HPDE6-E6E7 (cell line): Measurements from ENCODE around the gene C21orf58.

Experiments
- DNase-seq: peaks from one replicate; pipeline ENCODE4 v3.0.0; 2011; ENCODE audit warnings: missing footprints; ENCODE audit errors: extremely low spot score

The C21orf58 gene

DNA sequence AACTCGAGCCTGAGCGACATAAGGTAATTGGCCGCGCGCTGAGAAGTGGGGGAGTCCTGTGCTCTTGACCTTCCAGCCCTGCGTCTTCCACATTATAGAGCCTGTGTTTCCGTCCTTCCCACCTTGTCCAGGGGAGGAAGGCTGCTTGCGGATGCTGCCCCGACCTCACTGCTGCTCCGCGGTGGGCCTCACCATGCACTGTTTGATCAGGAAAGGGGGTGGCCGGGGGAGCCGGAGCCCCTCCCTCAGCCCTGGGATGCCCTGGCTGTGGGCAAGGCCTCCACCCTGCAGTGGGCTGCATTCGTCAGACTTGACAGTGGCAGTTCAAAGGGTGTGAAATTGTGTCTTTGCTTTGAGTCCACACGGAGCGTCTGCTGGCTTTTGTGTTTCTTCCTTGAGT lies 30.4 kb upstream of the C21orf58 start:
- no peak for DNase-seq

DNA sequence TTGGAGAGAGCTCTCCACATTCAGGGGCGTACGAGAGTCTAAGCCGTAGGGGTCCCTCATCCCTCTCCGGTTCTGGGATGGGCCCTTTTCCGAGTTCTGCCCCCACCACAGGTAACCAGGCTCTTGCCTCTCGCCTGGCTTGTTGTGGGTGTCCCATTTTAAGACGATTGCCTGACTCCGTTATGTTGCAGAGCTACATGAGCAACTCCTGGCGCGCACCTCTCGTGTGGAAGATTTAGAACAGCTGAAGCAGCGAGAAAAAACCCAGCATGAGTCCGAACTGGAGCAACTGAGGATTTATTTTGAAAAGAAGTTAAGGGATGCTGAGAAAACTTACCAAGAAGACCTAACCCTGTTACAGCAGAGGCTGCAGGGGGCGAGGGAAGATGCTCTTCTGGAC lies 29.2 kb upstream of the C21orf58 start:
- DNase-seq: no peak

DNA sequence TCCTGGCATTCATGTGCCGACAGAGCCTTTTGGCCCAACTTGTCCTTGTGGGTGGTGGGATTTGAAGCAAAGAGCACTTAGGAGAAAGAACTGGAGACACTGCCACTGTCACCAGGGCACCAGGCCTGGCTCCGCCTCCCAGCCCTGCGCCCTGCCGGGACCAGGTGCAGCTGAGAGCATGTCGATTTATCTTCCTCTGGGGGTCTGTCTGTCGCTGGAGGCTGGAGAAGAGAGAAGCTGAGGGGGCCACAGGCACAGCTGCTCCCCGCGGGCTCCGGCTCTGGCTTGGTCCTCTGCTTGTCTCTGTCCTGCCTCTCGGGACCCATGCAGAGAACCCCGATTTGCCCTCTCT lies 28.5 kb upstream of the C21orf58 start:
- DNase-seq: no peak

DNA sequence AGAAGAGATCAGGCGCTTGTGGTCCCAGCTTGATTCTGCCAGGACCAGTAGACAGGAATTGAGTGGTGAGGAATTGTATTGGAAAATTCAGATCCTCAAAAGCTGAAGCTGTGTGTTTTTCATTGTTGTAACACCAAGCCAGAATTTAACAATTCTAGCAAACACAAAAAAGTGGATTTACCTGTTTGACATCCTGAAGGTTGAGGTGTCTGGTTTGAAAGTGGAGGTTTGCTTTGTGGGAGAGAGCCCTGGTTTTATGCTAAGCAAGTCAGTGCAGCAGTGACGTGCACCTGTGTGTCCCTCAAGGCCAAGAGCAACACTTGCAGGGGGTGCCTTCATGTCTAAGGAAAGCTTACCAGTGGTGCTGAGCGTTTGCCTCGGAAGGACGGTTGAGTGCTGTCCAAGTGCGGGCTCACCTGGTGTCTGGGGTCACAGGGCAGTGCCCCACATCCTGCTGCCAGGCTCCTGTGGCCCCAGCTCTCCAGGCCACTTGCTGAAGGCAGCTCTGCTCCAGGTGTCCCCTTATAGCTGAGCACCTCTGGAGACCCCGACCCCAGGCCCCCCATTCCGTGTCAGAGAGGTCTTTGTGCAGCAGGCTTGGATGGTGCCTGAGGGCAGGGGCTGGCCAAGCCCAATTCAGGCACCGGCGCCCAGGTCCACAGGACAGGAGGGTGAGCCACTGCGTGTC lies 27.9 kb upstream of the C21orf58 start:
- no peak for DNase-seq

DNA sequence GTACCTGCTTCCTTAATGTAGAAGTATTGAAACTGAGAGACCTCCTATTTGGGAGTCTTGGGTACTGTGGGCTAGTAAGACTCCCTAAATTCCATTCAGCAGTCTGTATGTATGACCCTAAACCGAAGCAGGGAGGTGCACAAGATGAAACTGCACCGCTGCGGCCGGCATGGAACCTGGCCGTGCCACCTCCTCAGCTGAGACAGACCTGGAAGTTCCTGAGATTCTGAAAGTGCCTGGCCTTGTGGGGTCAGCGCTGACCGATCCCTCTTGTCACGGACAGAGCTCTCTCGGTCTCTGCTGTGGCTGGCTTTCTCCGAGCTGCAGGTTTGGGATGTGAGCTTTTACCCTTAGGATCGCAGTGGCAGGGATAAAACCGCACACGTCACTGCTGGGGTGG lies 27.3 kb upstream of the C21orf58 start:
- DNase-seq: no peak

DNA sequence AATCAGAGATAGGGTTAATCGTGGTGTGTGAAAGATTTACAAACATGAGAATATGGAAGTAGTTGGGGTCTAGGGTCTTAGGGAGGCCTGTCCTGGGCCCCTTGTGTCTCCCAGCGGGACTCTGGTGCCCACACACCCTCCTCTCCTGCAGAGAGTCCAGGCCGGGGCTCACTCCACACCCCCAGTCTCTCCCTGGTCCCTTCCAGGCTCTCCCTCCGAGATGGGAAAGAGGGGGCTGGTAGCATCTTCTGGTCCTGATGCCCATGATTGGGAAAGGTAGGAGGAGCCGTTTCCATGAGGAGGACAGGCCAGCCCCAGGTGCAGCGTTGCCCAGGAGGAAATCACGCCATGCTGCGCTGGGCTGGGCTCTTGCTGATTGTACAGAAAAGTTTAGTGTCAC lies 26.9 kb upstream of the C21orf58 start:
- DNase-seq: no peak

DNA sequence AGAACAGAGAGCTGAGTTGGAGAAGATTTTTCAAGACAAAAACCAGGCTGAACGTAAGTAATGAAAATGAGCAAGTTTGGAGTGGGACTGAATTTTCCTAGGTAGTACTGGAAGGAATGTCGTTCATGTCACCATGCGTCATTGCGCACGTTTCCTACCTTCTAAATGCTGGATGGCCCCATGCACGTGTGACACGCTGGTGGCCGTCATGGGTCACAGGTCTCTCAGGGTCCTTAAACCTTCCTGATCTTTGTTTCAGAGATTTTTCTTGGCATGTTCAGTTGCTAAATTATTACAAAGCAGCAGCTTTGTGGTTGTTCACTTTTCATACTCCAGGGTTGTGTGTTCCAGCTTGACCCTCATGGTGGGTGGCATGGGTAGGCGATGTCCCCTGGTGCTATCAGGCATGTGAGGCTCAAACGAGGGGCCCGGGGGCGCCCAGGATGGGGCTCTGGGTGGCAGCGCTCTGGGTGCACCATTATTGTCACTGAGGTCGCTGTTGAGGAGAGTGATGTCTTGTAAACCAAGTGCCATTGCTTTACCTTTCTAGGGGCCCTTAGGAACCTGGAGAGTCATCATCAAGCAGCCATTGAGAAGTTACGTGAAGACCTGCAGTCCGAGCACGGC lies 25.6 kb upstream of the C21orf58 start:
- no peak for DNase-seq

DNA sequence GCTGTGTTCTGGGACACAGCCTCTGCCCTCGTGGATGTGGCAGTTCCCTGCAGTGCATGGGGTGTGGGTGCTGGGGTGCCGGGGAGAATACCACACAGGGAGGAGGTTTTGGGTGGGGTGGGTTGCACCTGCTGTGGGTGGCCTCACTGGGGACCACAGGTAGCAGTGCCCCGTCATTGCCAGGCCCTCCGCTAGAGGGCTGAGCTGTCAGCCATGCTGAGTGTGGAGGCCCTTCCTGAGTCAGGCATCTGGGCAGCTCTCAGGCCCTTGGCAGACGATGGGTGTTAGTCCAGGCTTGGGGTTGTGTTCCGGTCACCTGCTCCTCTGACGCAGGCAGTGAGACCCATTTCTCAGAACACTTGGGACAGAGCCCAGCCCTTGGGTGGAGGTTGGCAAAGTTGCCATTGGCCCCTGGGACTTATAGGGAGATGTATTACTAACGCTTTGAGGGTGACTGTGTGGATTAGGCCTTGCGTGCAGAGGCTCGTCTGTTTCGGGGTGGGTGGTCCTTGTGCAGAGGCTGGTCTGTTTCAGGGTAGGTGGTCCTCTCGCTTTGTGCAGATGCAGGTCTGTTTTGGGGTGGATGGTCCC lies 24.2 kb upstream of the C21orf58 start:
- DNase-seq: no peak

DNA sequence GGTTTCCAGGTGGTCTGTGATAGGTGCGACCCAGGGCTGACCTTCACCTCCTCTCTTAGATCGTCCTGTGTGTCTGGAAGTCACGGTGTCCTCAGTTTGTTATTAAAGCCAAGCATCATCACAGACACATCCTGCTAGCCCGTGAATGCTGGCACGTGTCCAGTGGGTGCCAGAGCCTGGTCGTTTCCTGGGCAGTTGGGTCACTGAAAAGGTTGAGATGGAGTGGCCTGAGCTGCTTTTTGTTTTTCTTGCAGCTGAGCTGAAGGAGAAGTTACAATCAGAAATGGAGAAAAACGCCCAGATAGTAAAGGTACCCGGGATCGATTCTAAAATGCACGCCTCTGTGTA lies 23.5 kb upstream of the C21orf58 start:
- no peak for DNase-seq

DNA sequence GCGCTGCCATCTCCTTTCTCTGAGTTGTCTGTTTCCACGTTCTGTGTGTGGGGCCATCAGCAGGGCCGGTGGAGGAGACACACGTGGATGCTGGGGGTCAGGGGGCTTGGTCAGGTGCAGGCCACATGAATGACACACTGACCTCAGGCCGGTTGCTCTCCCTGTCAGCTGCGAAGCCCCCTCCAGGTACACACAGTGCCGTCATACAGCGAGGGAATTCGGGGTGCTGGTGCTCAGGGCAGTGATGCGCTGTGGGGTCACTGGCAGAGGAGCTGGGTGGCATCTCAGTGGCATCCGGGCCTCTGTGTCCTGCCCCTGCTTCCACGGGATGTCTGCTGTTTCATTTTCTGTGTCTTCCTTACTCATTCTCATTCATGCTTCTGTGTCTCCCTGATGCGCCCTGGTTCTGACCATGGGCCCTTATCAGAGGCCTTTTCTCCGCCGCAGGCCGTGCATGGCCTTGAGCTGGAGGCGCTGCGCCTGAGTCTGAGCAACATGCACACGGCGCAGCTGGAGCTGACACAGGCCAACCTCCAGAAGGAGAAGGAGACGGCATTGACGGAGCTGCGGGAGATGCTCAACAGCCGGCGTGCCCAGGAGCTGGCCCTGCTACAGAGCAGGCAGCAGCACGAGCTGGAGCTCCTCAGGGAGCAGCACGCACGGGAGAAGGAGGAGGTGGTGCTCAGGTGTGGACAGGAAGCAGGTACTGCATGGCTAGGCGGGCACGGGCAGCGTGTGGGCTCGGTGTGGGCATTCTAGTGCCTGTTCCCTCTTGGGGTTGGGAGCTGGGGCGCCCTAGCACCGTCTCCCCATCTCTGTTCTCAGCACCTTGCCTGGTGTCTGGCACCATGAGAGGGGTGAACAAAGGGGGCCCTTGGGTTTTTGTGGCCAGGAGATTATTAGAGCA lies 22.9 kb upstream of the C21orf58 start:
- no peak for DNase-seq

DNA sequence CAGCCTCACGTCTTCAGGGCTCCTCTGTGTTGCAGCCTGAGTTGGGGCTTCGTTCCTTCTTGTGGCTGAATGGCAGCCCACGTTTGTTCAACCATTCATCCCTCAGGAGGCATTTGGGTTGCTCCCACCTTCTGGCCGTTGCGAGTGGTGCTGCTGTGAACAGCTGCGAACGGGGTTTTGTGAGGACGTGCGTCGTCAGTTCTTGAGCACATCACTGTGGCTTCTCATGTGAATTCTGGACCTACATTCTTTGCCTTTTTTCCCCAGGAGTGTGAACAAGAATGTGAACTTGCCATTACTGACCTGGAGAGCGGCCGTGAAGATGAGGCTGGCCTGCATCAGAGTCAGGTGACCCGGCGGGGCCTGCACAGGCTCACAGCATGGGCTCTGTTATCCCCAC lies 22.2 kb upstream of the C21orf58 start:
- DNase-seq: no peak

DNA sequence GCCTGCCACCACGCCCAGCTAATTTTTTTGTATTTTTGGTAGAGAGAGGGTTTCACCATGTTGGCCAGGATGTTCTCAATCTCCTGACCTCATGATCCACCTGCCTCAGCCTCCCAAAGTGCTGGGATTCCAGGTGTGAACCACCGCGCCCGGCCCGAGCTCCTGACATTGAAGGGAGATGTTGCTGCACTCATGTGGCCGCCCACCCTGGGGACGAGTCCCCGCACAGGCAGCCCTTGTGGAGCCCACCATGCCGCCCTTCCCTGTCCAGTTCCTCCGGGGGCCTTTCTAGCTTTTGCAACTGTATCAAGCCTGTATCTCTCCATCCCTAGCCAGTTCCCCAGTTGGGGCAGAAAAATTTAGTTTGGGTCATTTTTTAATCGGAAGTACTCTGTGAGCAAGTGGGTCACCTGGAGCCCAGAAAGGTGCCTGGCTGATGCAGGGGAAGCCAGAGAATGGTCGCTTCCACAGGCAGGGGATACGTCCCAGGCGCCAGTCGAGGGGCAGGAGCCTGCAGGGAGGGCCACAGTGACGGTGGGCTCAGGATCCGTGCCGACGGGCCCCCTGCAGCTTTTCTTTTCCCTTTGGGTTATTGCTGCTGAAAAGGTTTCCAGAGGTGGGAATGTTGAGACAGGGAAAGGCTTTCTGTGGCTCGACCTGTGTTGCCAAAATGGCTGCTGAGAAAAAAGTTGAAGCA lies 20.7 kb upstream of the C21orf58 start:
- DNase-seq: no peak

DNA sequence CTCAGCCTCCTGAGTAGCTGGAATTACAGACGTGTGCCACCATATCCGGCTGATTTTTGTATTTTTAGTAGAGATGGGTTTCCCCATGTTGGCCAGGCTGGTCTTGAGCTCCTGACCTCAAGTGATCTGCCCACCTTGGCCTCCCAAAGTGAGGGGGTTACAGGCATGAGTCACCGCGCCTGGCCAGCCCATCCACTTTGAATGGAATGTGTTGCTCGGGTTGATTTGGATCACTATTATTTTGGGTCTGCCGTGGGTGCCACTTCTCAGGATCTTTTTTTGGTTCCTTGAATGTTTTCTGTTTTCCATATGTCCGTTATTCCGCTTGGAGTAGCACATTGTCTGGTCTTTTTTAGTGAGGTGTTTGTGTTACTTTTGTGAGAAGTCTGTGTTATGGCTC lies 17.3 kb upstream of the C21orf58 start:
- DNase-seq: no peak

DNA sequence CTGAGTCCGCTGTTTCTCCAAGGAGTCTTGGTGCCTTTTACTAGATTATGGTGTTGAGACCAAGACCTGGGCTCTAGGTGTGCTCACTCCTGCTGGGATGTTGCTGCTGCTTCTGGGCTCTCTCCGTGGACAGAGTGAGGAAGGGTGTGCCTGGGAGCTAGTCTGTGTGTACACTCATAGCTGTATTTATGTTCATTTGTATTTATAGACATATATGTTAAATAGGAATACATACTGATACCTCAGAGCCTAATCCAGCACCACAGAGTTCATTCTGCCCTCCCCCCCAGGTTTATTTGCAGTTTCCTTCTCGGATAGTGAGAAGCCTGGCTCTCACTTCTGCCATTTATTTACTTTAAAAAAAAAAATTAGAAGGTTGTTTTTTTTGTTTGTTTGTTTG lies 12.9 kb upstream of the C21orf58 start:
- no peak for DNase-seq

DNA sequence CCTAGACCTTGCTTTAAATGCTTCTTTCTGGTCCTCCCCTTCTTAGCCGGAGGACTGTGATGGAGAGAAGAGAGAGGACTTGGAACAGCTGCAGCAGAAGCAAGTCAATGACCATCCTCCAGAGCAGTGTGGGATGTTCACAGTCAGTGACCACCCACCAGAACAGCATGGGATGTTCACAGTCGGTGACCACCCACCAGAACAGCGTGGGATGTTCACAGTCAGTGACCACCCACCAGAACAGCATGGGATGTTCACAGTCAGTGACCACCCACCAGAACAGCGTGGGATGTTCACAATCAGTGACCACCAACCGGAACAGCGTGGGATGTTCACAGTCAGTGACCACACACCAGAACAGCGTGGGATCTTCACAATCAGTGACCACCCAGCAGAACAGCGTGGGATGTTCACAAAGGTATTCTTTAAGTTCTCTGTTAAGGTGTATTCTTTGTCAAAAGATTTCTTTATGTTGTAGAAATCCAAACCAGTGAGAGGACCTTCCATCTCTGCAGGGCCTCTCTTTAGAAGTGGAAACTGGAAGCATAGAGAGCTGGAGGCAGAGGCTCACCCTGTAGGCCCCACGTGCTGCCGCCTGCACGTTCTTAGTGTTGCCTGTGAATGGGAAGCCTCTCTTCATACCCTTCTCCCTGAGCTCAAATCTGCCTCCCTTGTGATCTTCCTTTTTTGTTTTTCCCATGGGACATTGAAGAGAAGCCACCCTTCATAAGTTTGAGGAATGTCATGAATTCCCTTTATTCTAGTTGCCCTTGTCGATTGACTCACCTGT lies 10.9 kb upstream of the C21orf58 start:
- DNase-seq: no peak

DNA sequence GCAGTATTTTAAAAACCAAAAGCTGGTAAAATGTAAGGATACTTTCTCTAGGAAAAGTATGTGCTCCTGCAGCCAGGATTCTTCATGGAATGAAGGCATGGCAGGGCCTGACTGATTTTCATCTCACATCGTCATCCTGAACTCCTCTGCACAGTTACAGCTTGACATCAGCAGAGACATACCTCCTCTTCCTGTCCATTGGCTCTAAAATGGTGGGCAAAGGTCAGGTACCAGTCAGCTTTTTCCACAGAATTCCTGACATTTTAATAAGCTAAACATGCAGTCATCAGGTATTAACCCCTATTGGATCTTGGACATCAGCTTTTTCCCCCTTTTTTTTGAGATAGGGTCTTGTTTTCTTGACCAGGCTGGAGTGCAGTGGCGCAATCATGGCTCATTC lies 6.1 kb upstream of the C21orf58 start:
- DNase-seq: no peak

DNA sequence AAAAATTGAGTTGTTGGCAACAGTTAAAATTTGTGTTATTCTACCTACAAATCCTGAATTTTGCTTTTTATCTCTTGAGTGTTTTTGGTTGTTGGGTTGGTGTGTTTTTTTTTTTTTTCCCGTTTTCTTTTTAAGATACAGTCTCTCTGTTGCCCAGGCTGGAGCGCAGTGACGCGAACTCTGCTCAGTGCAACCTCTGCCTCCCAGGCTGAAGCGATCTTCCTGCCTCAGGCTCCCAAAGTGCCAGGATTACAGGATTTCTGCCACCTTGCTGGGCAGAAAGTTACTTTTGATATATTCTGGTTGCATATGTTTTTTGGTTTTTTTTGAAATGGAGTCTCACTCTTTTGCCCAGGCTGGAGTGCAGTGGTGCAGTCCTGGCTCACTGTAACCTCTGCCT lies 4.5 kb upstream of the C21orf58 start:
- DNase-seq: no peak

DNA sequence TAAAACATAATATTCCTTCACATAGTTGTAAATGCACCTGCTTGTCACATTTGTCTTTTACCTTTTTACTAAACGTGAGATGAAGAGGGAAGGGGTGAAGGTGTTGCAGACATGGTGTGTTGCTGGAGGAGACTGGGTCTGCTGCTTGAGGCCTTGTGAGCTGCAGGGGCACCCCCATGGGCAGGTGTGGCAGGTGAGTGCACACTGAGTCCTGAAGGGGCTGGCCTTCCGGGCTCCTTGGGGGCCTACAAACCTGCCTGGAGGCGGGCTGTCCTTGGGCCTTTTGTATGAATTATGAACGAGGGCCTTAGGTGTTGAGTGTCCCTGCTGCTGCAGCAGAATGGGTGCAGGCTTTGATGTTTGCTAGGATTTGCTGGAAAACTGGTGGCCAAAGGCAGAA lies 4.0 kb upstream of the C21orf58 start:
- DNase-seq: no peak

DNA sequence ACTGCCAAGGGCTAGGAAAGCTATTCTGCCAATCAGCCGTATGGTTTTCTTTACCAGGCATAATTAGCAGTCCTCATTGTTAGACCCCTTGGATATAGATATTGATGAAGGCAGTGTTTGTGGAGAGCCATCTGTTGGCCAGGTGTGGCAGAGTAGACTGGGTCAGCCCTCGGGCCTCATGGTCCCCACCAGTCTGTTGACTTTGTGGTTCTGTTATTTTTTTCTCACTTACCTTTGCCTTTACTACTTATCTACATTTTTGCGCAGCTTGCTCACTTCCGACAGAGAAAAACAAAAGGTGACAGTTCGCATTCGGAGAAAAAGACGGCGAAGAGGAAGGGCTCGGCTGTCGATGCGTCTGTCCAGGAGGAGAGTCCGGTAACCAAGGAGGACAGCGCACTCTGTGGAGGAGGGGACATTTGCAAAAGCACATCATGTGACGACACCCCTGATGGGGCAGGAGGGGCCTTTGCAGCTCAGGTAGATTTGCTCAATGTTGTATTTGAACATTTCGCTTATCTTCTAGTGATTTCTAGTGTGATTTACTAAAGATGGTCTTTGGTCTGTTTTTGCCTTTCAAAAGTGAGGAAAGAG lies 2.5 kb upstream of the C21orf58 start:
- DNase-seq: no peak

DNA sequence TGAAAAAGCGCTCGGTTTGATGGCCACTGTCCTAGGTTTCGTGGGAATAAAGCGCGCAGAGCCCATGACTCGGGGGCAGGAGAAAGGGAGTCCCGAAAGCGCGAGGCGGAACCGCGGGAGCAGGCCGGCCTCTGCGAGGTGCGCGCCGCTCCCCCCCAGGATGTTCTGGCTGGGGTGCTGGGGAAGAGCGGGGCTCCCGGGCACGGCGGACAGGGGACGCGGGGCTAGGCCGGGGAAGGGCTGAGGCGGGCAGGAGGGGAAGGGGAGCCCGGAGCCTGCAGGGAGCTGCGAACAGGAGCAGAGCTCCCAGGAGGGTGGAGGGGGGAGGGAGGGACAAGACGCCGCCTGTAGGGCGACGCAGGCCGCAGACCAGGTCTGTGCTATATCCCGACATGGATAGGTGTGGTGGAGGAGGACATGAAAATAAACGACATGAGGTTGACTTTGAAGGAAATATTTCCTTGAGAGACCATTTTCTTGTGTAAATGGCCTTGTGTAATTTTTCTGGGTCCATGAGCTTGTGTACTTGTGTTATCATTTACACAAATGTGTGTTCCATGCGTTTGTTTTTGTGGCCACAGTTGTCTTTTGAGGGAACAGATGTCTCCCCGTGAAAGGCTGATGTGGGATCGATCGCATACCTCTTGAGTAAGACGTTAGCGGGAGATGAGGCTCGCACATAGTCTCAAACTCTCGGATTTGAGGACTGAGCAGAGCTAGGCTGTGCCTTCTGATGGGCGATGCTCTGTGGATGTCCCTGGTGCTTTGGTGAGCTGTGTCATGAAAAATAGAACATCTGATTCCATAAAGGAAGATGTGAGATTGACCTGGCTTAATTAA lies 1.6 kb upstream of the C21orf58 start:
- DNase-seq: peak; percentile 60
